Effector memory CD8-positive, alpha-beta T cell (primary cell): Measurements from ENCODE around the gene MDH1B.
"Not testable (repeated sequence)": the region's sequence is repeated elsewhere in the genome, so short reads cannot be mapped to it uniquely, and the experiment has no call there.

ENCODE experiments used
- ATAC-seq: fragments of 150-1000 bp; cut with Tn5 transposase; replicated peaks from 2 replicates; pipeline ENCODE4 v1.10.0; 2021; ENCODE audit warnings: mild to moderate bottlenecking, moderate library complexity
- DNase-seq, 3 experiments: peaks; one replicate each; pipeline ENCODE4 v3.0.0; 2021
- H3K27ac Mint-ChIP-seq, 2 donors: one replicate each; pipeline ENCODE4 v1.8.0; 2022; ENCODE audit warnings: mild to moderate bottlenecking in 2 of 2, mixed read lengths in 2 of 2, moderate library complexity in 2 of 2
- H3K27me3 Mint-ChIP-seq, 2 donors: one replicate each; pipeline ENCODE4 v1.8.0; 2022; ENCODE audit warnings: mixed read lengths in 2 of 2
- H3K36me3 Mint-ChIP-seq: one replicate; pipeline ENCODE4 v1.8.0; 2022; ENCODE audit warnings: mild to moderate bottlenecking, moderate library complexity, mixed read lengths; ENCODE audit not compliant: insufficient read depth
- H3K4me1 Mint-ChIP-seq, 2 donors: one replicate each; pipeline ENCODE4 v1.8.0; 2022; ENCODE audit warnings: low read depth in 2 of 2, mixed read lengths in 2 of 2
- H3K4me3 Mint-ChIP-seq, 2 donors: one replicate each; pipeline ENCODE4 v1.8.0; 2022; ENCODE audit warnings: mild to moderate bottlenecking in 2 of 2, mixed read lengths in 2 of 2, moderate library complexity in 2 of 2
- H3K9me3 Mint-ChIP-seq, 2 donors: one replicate each; pipeline ENCODE4 v1.8.0; 2022; ENCODE audit warnings: mixed read lengths in 2 of 2

The MDH1B gene

DNA sequence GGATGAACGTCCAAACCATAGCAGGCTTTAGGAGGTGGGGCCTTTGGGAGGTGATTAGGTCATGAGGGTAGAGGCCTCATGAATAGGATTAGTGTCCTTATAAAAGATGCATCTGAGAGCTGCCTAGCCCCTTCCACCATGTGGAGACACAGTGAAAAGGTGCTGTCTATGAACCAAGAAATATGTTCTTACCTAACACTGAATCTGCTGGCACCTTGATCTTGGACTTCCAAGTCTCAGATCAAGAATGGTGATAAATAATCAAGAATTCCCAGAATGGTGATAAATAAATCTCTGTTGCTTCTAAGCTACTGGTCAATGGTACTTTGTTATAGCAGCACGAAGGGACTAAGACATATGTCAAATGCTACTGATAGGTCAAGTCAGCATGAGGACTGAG is 31.8 kb downstream of the MDH1B start:
- H3K27me3 Mint-ChIP-seq: peaks cover 32 to 43% of the 10 kb centered on the region in 2 donors
- H3K4me3 Mint-ChIP-seq: no peak overlapping the region
- no peak for ATAC-seq
- no peaks in the 10 kb centered on the region for H3K36me3 Mint-ChIP-seq
- no peaks in the 10 kb centered on the region for H3K9me3 Mint-ChIP-seq
- no peaks in the 10 kb centered on the region for H3K4me1 Mint-ChIP-seq
- no peak overlapping the region for H3K27ac Mint-ChIP-seq
- no peak for DNase-seq

DNA sequence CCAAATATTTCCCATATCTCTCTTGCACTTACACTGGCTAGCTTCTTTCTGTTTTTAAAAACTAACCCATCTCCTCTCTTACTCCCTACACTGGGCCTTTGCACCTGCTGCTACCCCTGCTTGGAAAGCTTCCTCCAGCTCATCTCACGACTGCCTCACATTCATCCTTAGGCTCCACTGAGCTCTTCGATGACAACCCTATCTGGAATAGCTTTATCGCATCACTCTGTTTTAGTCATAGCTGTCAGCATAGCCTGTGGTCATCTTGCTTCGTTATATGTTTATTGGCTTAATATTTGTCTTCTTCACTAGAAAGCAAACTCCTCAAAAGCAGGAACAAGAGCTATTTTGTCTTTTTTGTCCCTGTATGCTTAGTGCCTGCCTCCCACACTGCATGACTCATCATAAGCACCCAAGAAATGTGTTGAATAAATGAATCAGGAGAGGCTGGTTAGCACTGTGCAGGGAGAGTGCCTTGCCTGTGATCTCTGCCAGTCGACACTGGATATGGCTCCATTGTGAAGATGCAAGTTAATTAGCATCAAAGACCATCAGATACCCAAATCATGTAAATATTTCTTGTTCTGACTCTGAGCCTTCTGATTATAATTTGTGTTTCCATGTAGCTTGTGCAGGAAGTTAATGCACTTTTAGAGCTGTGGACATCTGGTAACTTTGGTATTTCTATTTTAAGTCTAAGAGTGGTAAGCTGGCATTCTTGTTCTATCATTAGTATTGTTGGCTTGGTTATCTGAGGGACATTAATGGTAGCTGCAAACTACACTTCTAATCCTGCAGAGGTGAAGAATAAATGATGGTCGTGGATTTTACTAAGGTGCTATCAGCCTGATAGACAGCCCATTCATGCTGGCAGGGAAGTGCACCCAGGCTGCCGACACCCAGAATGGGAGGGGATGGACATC is 36.6 kb downstream of the MDH1B start:
- ATAC-seq (no peak), DNase-seq (no peak)
- no peaks in the 10 kb centered on the region for H3K36me3 Mint-ChIP-seq
- no peaks in the 10 kb centered on the region for H3K4me1 Mint-ChIP-seq
- no peak overlapping the region for H3K4me3 Mint-ChIP-seq
- no peaks in the 10 kb centered on the region for H3K9me3 Mint-ChIP-seq
- H3K27me3 Mint-ChIP-seq: peaks cover 51 to 63% of the 10 kb centered on the region in 2 donors
- no peak overlapping the region for H3K27ac Mint-ChIP-seq

DNA sequence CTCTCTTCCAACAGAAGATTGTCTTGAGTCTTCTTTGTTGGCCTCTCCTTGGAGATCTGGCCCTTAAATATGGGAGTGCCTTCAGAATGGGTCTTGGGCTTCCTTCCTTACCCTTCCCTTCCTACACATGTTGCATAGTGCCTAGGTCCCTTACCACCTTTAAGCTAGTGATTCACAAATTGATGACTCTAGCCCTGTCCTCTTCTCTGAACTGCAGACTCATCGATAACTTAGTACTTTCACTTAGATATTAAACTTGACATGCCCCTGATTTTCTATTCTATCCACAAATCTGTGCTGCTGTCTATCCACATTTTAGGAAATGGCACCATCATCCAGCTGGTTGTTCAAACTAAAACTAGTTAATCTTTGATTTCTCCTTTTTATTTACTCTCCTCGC is 37.8 kb downstream of the MDH1B start:
- Mint-ChIP-seq H3K27me3 (peaks cover 55 to 56% of the 10 kb centered on the region in 2 donors), H3K36me3 (no peaks in the 10 kb centered on the region), H3K27ac (no peak overlapping the region), H3K9me3 (no peaks in the 10 kb centered on the region), H3K4me3 (no peak overlapping the region), H3K4me1 (no peaks in the 10 kb centered on the region)
- no peak for ATAC-seq
- no peak for DNase-seq

DNA sequence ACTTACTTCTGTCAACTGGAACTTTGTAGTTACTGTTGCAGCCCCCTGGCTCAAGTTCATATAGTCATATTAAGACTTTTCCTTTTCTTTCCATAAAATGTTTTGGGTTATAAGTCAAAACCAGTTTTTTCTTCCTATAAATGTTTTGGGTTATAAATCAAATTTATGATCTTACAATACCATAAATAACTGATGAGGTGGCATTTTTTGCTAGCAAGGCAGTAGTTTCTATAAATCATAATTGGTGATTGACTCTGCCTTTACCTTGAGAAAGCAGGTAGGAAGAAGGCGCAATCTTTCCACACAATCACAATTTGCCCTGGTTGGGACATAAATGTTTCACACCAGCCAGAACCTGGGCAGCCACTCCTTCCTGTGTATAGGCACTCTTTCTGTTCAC is 41.8 kb downstream of the MDH1B start:
- H3K4me3 Mint-ChIP-seq: no peak overlapping the region
- H3K27ac Mint-ChIP-seq: no peak overlapping the region

DNA sequence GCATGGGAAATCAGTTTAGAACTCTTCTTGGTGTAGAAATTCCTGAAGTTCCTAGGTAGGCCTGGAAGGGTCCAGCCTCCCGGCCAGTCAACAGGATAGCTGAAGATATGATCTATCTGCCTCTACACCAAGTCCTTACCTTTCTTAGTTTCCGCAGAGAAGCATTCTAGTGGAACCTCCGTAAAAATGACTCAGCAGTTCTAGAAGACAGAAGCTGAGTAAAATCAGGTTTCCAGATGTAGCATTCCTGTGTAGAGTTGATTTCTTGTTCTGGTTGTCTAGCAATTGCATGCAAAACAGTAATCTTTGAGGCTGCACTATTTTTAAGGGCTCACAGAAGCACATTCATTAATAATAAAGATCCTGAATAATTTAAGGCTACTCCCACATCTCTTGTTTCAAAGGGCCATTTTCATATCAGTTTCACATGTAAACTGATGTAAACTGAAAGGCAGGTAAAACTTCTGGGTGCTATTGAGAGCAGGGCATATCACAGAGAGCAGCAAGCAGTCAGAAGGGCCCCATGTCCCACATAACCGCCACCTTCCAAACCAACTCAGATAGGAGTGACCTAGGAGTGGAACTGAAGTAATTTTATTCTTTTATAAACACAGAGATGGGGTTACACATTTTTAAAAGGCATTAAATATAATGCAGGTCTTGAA is 43.7 kb downstream of the MDH1B start:
- H3K4me1 Mint-ChIP-seq: no peaks in the 10 kb centered on the region
- H3K27me3 Mint-ChIP-seq: peaks cover 34 to 53% of the 10 kb centered on the region in 2 donors
- ATAC-seq (no peak), DNase-seq (no peak)
- no peak overlapping the region for H3K4me3 Mint-ChIP-seq
- H3K9me3 Mint-ChIP-seq: peaks cover 0 to 3% of the 10 kb centered on the region in 2 donors
- no peaks in the 10 kb centered on the region for H3K36me3 Mint-ChIP-seq
- no peak overlapping the region for H3K27ac Mint-ChIP-seq

More for the DNA sequence above, 41.8 kb downstream of the MDH1B start:
- Mint-ChIP-seq H3K27me3 (peaks cover 39 to 60% of the 10 kb centered on the region in 2 donors), H3K36me3 (no peaks in the 10 kb centered on the region), H3K9me3 (peaks cover 0 to 3% of the 10 kb centered on the region in 2 donors), H3K4me1 (no peaks in the 10 kb centered on the region)
- no peak for ATAC-seq
- no peak for DNase-seq

DNA sequence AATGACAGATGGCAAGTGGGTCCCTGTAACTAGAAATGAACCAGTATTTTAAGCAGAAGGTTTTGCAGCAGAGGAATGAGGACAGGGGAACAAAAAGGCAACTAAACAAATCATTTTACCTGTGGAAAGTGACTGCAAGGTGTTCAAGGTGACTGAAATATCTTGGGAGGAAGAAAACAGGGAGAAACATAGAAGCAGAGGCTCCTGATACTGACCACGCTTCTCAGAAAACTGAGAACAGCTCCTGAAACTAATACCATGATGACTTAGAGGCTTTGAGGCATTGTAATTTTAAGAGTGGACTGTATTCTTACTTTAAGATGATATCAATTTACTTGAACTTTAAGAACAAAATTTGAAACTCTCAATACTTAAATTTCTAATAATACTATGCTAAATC is 46.8 kb downstream of the MDH1B start, which contains the start of gene DYTN:
Gene DYTN, minus strand, starts transcription at position 101 of the 400 bp plus-strand sequence. CDS start 117 bp downstream, outside the sequence.
- Mint-ChIP-seq H3K27ac (no peak within 1 kb of the TSS), H3K27me3 (peaks cover 35 to 71% of the 10 kb centered on the region in 2 donors), H3K4me3 (no peak within 1 kb of the TSS), H3K36me3 (no peaks in the 10 kb centered on the region), H3K9me3 (peaks cover 0 to 3% of the 10 kb centered on the region in 2 donors), H3K4me1 (no peaks in the 10 kb centered on the region)
- DNase-seq: no peak
- no peak for ATAC-seq

DNA sequence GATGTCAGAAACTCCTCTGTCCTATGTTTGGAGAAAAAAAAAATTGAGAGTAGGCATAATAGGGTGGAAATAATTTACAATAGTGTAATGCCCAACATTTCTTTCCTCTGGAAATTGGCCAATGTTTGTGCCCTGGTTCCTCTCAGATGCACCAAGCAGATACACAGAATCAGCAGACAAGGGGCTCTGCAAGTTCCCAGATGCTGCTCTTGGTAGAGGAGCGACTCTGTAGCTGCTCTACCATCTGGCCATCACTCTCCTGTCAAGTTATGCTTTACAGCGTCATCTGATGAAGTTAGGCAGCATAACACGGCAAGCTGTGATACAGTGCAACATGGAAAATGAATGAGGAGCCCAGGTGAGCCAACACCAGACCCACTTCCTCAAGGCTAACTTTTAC is 48.5 kb downstream of the MDH1B start:
- no peak overlapping the region for H3K27ac Mint-ChIP-seq
- peaks cover 31 to 62% of the 10 kb centered on the region in 2 donors for H3K27me3 Mint-ChIP-seq
- no peaks in the 10 kb centered on the region for H3K9me3 Mint-ChIP-seq
- ATAC-seq (no peak), DNase-seq (no peak)
- H3K36me3 Mint-ChIP-seq: no peaks in the 10 kb centered on the region
- no peak overlapping the region for H3K4me3 Mint-ChIP-seq
- H3K4me1 Mint-ChIP-seq: no peaks in the 10 kb centered on the region

DNA sequence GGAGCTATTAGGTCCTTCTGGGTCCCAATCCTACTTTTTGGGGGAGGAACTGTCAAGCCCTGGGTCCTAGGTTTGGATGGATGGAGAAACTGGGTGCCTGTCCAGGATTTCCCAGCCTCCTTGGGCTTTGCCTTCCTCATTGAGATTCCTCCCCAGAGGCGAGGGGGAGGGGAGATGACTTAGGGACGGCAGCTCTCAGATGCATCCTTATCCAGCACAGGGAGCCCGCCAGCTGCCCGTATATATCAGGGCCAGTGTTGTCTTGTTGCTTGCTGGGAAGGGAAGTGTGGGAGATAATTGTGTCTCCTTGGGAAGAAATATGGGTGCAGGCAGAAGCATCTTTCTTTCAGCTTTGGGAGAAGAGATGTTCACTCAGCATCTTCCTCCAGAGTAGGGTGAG is 49.9 kb downstream of the MDH1B start:
- not testable (repeated sequence) for DNase-seq, H3K4me1 Mint-ChIP-seq, H3K9me3 Mint-ChIP-seq, H3K4me3 Mint-ChIP-seq, ATAC-seq, H3K27ac Mint-ChIP-seq, H3K36me3 Mint-ChIP-seq
- H3K27me3 Mint-ChIP-seq: peaks cover 31 to 58% of the 10 kb centered on the region in 2 donors

DNA sequence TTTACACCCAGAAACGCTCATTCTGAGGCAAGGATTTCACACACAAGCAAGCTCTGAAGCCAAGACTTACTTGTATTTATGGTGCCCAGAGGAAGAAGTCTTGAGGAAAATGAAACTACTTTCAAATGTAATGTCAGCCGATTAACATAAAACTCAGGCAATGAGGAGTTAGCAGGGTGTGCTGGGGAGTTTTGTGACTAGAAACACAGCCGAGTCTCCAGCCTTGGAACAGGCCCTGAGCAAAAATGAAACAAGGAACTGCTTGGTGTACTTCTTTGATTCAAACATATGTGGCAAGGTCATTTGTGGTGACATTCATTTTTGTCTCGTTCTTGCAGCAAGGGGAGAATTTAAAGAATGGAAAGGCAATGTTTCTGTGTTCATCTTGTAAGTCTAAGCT is 51.4 kb downstream of the MDH1B start:
- peaks cover 32 to 45% of the 10 kb centered on the region in 2 donors for H3K27me3 Mint-ChIP-seq
- H3K36me3 Mint-ChIP-seq: no peaks in the 10 kb centered on the region
- H3K4me3 Mint-ChIP-seq: no peak overlapping the region
- no peak overlapping the region for H3K27ac Mint-ChIP-seq
- DNase-seq (no peak), ATAC-seq (no peak)
- no peaks in the 10 kb centered on the region for H3K4me1 Mint-ChIP-seq
- H3K9me3 Mint-ChIP-seq: no peaks in the 10 kb centered on the region

DNA sequence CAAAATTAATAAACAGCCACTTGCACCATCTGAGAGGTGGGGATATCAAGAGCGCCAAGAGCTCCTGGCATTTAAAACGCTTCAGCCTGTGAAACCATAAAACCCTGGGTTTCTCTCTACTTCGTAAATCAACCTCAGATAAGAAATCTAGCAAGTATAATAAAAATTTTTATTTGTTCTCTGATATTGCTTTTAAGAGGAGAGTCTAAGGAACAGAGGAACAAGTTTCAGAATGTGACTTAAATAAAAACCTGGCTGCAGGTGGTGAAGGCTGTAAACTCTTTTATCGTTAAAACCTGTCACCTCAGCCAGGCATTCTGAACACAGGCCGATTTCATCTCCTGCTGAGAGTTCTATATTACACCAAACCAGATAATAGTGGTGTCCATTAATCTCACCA is 56.8 kb downstream of the MDH1B start:
- H3K9me3 Mint-ChIP-seq: no peaks in the 10 kb centered on the region
- no peaks in the 10 kb centered on the region for H3K4me1 Mint-ChIP-seq
- no peak for ATAC-seq
- H3K36me3 Mint-ChIP-seq: no peaks in the 10 kb centered on the region
- H3K27me3 Mint-ChIP-seq: peaks cover 8% of the 10 kb centered on the region in 2 donors
- no peak overlapping the region for H3K4me3 Mint-ChIP-seq
- no peak for DNase-seq
- H3K27ac Mint-ChIP-seq: no peak overlapping the region

DNA sequence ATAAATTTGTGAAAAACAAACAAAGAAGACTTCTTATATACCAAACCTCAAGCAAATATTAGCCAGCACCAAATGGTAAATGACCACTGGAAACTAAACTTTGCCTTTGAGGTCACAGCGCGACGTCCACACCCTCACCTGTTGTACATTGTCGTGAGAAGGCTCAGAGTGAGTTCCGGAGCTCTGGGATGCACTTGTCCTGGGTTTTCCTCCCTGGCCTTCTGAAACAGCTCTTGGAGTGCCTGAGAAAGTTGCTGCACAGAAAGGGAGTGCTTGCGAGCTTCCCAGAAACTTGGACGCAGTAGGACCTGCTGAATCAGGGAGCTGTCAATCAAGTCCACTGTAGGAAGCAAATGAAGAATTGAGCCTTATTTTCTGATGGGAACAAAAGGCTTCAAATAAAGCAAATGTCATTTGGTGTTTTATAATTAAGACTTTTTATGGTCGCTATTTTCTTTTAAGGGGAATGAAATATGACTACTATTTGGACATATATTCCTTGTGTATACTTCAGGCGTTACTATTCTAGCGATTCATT is 57.9 kb downstream of the MDH1B start:
- H3K27me3 Mint-ChIP-seq: peaks cover 13 to 16% of the 10 kb centered on the region in 2 donors
- H3K4me1 Mint-ChIP-seq: no peaks in the 10 kb centered on the region
- no peaks in the 10 kb centered on the region for H3K9me3 Mint-ChIP-seq
- DNase-seq: no peak
- H3K36me3 Mint-ChIP-seq: no peaks in the 10 kb centered on the region
- ATAC-seq: no peak
- no peak overlapping the region for H3K4me3 Mint-ChIP-seq
- H3K27ac Mint-ChIP-seq: no peak overlapping the region

DNA sequence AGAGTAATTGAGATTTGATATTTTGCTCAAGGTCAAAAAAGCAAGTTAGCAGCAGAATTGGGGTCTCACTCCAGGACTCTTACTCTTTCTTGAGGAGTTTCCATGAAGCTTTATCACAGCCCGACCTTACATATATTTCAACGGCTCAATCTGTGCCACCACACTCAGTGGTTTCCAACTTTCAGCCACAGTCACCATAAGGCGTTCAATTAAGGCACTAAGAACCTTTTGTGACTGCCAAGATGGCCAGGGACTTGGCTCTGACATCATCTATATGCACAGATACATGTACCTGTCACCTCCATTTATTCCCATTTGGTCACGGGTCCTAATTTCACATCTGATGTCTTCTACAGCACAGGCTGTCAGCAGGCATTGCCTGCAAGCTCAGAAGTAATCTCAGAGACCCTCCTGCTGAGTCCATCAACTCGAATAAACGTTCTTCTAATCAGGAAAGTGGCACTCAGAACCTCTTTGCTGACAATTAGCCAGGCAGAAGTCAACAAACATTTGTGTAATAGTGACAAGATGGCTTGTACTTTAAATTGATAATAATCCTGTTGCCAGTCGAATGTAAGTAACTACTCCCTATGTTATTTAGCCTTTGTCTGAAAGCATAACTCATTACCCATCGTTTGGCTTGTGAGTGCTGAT is 63.0 kb downstream of the MDH1B start:
- no peak overlapping the region for H3K4me3 Mint-ChIP-seq
- no peaks in the 10 kb centered on the region for H3K9me3 Mint-ChIP-seq
- H3K4me1 Mint-ChIP-seq: peaks cover 4 to 5% of the 10 kb centered on the region in 2 donors
- ATAC-seq: no peak
- no peak for DNase-seq
- H3K27me3 Mint-ChIP-seq: peaks cover 33 to 55% of the 10 kb centered on the region in 2 donors
- H3K36me3 Mint-ChIP-seq: no peaks in the 10 kb centered on the region
- no peak overlapping the region for H3K27ac Mint-ChIP-seq

DNA sequence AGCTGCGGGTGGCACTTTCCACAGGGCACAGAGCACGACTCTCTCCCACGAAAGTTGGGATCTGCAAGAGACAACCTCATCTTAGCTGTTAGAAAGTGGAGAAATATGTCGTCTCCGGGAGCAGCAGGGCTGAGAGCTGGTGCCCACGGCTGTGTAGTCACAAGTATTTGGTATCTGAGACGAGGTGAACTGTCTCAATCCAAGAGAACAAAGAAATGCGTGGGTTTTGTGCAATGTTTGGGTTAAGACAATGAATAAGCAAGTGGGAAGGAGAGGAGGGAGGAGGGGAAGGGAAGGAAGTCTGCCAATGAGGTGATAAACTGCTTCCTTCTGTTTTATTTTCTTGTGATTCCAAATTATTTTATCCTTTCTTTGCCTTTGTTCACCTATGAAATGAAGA is 65.0 kb downstream of the MDH1B start:
- Mint-ChIP-seq H3K27me3 (peaks cover 39 to 48% of the 10 kb centered on the region in 2 donors), H3K9me3 (no peaks in the 10 kb centered on the region), H3K27ac (no peak overlapping the region), H3K4me3 (no peak overlapping the region), H3K4me1 (peaks cover 4 to 5% of the 10 kb centered on the region in 2 donors), H3K36me3 (no peaks in the 10 kb centered on the region)
- ATAC-seq: no peak
- DNase-seq: no peak
